Epithelial cell of prostate (primary cell): ENCODE measurements around the gene CALR.
A peak's percentile ranks its signal among the peaks of the same experiment; 100 is the strongest.

ENCODE experiments used
- DNase-seq: peaks from one replicate; pipeline ENCODE4 v3.0.0-alpha.2; 2011; ENCODE audit warnings: low read depth, low spot score
- H3K27ac ChIP-seq: fragments of 450-650 bp; 2 replicates; pipeline ENCODE4 v1.5.1; 2017; ENCODE audit warnings: mild to moderate bottlenecking

CALR gene

DNA sequence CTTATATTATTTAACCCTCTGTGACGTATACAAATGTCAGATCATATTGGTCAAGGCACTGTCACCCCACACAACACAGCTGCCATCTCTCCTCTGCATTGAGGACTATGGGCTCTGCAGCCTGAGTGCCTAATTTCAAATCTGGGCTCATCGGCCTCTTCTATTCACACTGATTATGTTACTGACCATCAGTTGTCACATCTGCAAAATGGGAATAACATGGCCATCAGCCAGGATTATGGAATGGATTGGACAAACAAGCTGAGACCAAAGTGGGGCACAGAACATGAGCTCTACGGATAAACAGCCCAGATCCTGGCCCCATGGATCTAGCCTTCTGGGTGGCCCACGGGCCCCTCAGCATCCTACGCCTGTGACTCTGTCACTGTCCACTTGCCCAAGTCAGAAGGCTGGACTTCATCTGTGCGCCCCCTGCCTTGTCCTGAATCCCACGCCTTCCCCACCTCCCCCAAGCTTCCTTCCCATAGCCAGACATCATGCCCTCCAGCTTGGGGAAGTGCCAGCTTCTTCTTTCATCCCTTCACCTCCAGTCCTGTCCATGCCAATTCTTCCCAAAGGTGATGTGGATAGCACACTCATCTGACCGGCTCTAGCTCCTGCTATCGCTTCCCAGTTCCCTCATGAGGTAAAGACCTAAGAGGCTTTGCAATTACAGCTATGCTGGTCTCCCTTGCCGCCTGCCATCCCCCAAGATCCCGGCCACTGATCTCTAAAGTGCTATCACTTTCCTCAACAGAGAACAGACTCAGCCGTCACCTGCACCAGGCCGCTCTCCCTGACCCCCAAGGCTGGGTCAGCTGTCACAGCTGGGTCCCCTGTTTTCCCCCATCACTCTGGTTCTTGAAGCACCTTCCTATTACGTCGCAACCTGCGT lies 5.8 kb upstream of the CALR start:
- peak overlapping the region; percentile 53 for H3K27ac ChIP-seq

GRCh38 chr19:12933287-12934072 lies 4.9 kb upstream of the CALR start, which contains the start of gene FARSA:
TSS of gene FARSA (minus strand) at chr19:12933711. CDS start at chr19:12933696, 15 bp downstream.
- DNase-seq, result peak; percentile 55
- H3K27ac ChIP-seq, result peak within 1 kb of the TSS; percentile 53

More for the DNA sequence above, 5.8 kb upstream of the CALR start:
- no peak for DNase-seq

- no peak overlapping the region for H3K27ac ChIP-seq
- DNase-seq, result no peak
Measured at GRCh38 chr19:12935071-12935470, 3.3 kb upstream of the CALR start.

GRCh38 chr19:12936582-12936981 lies 1.8 kb upstream of the CALR start:
- H3K27ac ChIP-seq, result no peak overlapping the region

DNA sequence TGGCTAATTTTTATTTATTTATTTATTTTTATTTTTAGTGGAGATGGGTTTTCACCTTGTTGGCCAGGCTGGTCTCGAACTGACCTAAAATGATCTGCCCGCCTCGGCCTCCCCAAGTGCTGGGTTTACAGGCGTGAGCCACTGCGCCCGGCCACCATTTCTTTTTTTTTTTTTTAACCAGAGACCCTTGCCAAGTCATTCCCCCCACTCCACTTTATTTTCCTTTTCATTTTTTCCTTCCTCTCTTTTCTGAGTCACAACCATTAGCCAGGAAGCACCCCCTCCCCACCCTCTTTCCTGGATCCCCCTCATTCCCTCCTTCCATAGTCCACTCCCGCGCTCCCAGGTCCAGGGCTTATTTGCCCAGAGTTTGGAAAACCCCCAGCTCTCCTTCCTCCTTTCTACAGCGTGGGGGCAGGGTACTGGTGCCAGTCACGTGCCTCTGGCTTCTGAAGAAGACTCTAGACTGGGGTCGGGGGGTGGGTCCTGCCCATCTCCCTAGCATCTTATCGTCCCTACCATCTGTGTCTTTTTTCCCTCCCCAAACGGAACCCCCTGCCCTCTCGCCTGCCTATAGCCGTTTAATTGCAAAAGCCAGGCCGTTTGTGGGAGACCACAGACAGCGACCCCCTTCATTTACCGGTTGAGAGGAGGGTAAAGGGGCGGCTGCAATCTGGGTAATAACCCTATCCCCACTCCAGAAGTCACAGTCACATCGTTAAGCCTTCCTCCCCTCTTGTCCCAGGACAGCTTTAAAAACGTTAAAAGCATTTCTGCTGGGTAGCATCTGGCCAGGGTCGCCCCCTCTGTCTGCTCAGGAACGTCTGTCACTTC lies 1.1 kb upstream of the CALR start:
- no peak for DNase-seq
- H3K27ac ChIP-seq, result no peak overlapping the region

More at GRCh38 chr19:12936582-12936981, 1.8 kb upstream of the CALR start:
- DNase-seq, result no peak

DNA sequence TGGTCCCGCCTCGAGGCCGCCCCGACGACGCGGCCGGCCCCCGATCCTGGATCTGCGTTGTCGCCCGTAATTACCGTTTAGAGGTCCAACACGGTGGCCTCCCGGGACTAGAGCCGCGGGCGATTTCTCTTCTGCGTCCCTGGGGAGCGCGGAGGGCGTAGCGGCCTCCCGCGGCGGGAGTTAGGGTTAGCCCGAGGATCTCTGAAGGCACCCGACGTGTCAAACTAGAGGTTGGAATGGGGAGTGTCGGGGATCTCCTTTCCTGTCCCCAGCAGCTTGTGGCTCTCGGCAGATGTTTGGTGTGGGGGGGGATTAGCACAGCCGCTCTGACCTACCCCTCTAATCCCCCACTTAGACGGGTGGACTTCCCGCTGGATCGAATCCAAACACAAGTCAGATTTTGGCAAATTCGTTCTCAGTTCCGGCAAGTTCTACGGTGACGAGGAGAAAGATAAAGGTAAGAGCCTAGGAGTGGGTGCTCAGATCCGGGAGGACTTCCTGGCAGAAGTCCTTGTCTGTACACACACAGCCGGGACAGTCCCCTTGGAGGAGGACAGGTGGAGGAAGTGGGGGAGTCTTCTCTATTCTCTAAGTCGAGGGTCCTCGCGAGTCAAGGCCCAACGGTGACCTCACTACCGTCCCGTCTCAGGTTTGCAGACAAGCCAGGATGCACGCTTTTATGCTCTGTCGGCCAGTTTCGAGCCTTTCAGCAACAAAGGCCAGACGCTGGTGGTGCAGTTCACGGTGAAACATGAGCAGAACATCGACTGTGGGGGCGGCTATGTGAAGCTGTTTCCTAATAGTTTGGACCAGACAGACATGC lies 581 bp downstream of the CALR start:
- H3K27ac ChIP-seq, result peak overlapping the region; percentile 70

DNA sequence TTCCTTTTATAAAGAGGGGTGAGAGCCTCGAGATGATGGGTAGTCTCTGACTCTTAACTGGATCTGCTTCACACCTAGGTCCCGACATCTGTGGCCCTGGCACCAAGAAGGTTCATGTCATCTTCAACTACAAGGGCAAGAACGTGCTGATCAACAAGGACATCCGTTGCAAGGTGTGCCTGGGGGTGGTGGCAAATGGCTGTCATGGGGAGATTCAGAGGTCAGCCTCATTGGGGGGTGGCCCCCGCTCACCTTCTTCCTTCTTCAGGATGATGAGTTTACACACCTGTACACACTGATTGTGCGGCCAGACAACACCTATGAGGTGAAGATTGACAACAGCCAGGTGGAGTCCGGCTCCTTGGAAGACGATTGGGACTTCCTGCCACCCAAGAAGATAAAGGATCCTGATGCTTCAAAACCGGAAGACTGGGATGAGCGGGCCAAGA lies 1.6 kb downstream of the CALR start:
- H3K27ac ChIP-seq, result peak overlapping the region; percentile 70

More for the DNA sequence above, 581 bp downstream of the CALR start:
- no peak for DNase-seq

GRCh38 chr19:12940897-12941296 lies 2.5 kb downstream of the CALR start:
- no peak for DNase-seq
- H3K27ac ChIP-seq, result peak overlapping the region; percentile 70

More for the DNA sequence above, 1.6 kb downstream of the CALR start:
- DNase-seq, result no peak

- peak overlapping the region; percentile 70 for H3K27ac ChIP-seq
- no peak for DNase-seq
Measured at GRCh38 chr19:12943437-12944044, 5.1 kb downstream of the CALR start.

DNA sequence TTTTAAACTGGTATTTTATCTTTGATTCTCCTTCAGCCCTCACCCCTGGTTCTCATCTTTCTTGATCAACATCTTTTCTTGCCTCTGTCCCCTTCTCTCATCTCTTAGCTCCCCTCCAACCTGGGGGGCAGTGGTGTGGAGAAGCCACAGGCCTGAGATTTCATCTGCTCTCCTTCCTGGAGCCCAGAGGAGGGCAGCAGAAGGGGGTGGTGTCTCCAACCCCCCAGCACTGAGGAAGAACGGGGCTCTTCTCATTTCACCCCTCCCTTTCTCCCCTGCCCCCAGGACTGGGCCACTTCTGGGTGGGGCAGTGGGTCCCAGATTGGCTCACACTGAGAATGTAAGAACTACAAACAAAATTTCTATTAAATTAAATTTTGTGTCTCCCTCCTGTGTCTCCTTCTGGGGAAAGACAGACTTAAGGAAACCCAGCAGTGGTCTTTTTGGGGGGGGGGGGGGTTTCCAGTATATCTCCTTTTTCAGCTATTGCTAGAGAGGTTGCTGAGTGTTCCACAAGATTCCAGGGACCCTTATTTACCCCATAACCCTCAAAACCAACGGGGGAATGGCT lies 5.8 kb downstream of the CALR start:
- no peak for DNase-seq
- H3K27ac ChIP-seq, result peak overlapping the region; percentile 95

GRCh38 chr19:12945479-12946091 lies 7.2 kb downstream of the CALR start, which contains the start of gene RAD23A:
TSS of gene RAD23A (plus strand) at chr19:12945862. CDS start at chr19:12945949, 87 bp downstream.
- DNase-seq, result peak; percentile 90
- H3K27ac ChIP-seq, result peak within 1 kb of the TSS; percentile 95

- H3K27ac ChIP-seq, result peak overlapping the region; percentile 95
- DNase-seq, result no peak
Measured at GRCh38 chr19:12946092-12946721, 7.8 kb downstream of the CALR start.

- no peak for DNase-seq
- H3K27ac ChIP-seq, result peak overlapping the region; percentile 95
Measured at GRCh38 chr19:12946731-12947496, 8.5 kb downstream of the CALR start.

- H3K27ac ChIP-seq, result no peak overlapping the region
- no peak for DNase-seq
Measured at GRCh38 chr19:12947702-12948611, 9.5 kb downstream of the CALR start.

DNA sequence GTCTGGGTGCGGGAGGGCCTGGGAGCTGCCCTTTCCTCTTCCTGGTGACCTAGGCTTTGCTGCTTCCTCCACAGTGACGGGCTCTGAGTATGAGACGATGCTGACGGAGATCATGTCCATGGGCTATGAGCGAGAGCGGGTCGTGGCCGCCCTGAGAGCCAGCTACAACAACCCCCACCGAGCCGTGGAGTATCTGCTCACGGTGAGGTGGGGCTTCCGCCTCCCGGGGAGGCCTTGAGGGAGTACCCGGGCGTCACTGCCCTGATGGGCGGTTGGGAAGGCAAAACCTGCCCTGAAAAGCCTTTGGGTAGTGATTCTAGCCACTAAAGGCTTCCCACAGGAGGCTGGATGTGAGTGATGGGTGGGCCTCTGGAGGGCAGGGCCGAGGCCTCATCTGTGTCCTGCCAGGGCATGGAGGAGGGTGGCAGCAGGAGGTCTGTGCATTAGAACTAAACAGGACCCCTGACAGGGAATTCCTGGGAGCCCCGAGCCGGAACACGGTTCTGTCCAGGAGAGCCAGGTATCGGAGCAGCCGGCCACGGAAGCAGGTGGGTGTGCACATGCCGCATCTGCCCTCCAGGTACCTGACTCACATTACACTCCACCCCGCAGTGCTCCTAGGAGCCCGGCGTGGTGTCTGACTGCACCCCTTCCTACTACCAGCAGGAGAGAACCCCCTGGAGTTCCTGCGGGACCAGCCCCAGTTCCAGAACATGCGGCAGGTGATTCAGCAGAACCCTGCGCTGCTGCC lies 10.4 kb downstream of the CALR start:
- DNase-seq, result no peak
- no peak overlapping the region for H3K27ac ChIP-seq
